ENCODE data around the gene CA11. TPM values are rescaled to one million over a fixed set of nuclear protein-coding genes. Genes with fewer than 3 reads are reported as not detected.

The CA11 gene
- total RNA-seq, 1 donor from 2014 or later = 1.5 TPM

DNA sequence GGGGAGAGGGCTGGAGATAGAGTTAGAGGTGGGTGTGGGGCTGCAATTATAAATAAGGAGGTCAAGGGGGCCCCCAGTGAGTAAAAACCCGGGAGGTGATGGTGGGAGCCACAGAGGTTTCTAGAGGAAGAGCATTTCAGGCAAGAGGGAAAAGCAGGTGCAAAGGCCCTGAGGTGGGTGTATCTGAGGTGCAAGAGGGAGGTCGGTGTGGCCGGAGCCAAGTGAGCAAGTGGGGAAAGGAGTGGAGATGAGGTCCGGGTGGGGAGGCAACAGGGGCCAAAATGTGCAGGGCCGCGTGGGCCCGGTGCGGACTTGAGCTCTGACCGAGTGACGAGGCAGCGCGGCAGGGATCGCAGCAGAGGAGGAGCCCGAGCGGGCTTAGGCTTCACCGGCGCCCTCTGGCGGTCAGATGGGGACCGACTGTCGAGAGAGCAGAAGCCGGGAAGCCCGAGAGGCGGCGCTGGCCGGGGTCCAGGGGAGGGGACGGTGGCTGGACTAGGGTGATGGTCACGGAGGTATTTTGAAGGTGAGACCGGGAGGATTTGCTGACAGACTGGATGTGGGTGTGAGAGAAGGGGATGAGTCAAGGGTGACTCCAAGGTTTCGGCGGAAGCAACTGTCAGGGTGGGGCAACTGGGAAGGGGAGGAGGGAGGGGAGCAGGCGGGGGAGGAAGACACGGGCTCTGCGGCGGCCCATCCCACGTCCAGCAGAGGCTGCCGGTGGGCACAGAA lies 57.2 kb downstream of the CA11 start:
- DNase-seq (ENCODE audit: low read depth) = peak; percentile 86

Other genes with a start within 250 kb of the CA11 start
- gene GRWD1, start 200.2 kb downstream of the CA11 start, total RNA-seq = 43.4 and 44.1 TPM in 2 replicates
- gene KCNJ14, start 190.6 kb downstream of the CA11 start, total RNA-seq = 0.73 and 0.96 TPM in 2 replicates
- gene CYTH2, start 176.8 kb downstream of the CA11 start, total RNA-seq = 50.8 and 60.6 TPM in 2 replicates
- 0.05 and 0.26 TPM in 2 replicates for gene LMTK3, start 134.4 kb downstream of the CA11 start, total RNA-seq
- not detected in 2 replicates for gene SULT2B1, start 94.0 kb downstream of the CA11 start, total RNA-seq
- gene SPACA4, start 39.4 kb downstream of the CA11 start, total RNA-seq = not detected in 2 replicates
- gene FAM83E, start 31.1 kb downstream of the CA11 start, total RNA-seq = 5.1 and 7.9 TPM in 2 replicates
- gene RPL18, start 27.0 kb downstream of the CA11 start, total RNA-seq = 1,744 and 2,296 TPM in 2 replicates
- 11.0 and 16.5 TPM in 2 replicates for gene SPHK2, start 26.7 kb downstream of the CA11 start, total RNA-seq
- gene DBP, start 8.8 kb downstream of the CA11 start, total RNA-seq = 6.9 and 17.0 TPM in 2 replicates
- gene NTN5, start 26.8 kb upstream of the CA11 start, total RNA-seq = 0.08 and 0.42 TPM in 2 replicates
- not detected in 2 replicates for gene FUT2, start 49.8 kb upstream of the CA11 start, total RNA-seq
- gene MAMSTR, start 73.5 kb upstream of the CA11 start, total RNA-seq = 8.7 and 16.2 TPM in 2 replicates
- gene RASIP1, start 94.4 kb upstream of the CA11 start, total RNA-seq = 0.05 TPM in 2 replicates
- 0.08 TPM in 1 of 2 replicates, not detected in the other for gene IZUMO1, start 100.7 kb upstream of the CA11 start, total RNA-seq
- 0.03 and 0.05 TPM in 2 replicates for gene FUT1, start 106.5 kb upstream of the CA11 start, total RNA-seq
- gene FGF21, start 109.3 kb upstream of the CA11 start, total RNA-seq = not detected in 2 replicates
- gene BCAT2, start 164.8 kb upstream of the CA11 start, total RNA-seq = 29.7 and 34.1 TPM in 2 replicates
- 0.59 TPM in 1 of 2 replicates, not detected in the other for gene HSD17B14, start 190.3 kb upstream of the CA11 start, total RNA-seq
- 25.5 and 29.5 TPM in 2 replicates for gene PLEKHA4, start 222.4 kb upstream of the CA11 start, total RNA-seq
- 62.2 and 81.7 TPM in 2 replicates for gene PPP1R15A, start 226.2 kb upstream of the CA11 start, total RNA-seq

All from myocyte (in vitro differentiated cells).